Tibial nerve (tissue), 4 donors: Measurements from ENCODE around the gene FLOT1. TPM values are rescaled to one million over a fixed set of nuclear protein-coding genes. Genes with fewer than 3 reads are reported as not detected.

Experiments used
- DNase-seq, 2 donors: peaks; one replicate each; pipeline ENCODE4 v3.0.0-alpha.2; 2019; ENCODE audit warnings: low spot score in 2 of 2
- H3K27ac ChIP-seq, 4 donors: fragments of 200-600 bp; sonication (generic) in 3 of 4; one replicate each; pipeline ENCODE4 v1.5.1; 2017 to 2019; ENCODE audit warnings: mild to moderate bottlenecking in 1 of 4
- H3K27me3 ChIP-seq, 2 donors: fragments of 200-600 bp; sonication (generic) in 1 of 2; one replicate each; pipeline versions ENCODE4 v1.5.1 to v1.6.0; 2017 to 2019
- H3K36me3 ChIP-seq, 3 donors: fragments of 200-600 bp; sonication (generic); one replicate each; pipeline ENCODE4 v1.5.1; 2018 to 2019
- H3K4me1 ChIP-seq, 4 donors: fragments of 200-600 bp; sonication (generic) in 3 of 4; one replicate each; pipeline ENCODE4 v1.5.1; 2017 to 2019
- H3K4me3 ChIP-seq, 4 donors: fragments of 200-600 bp; sonication (generic) in 3 of 4; one replicate each; pipeline ENCODE4 v1.5.1; 2017 to 2019; ENCODE audit warnings: mild to moderate bottlenecking in 1 of 4, moderate library complexity in 1 of 4
- H3K9me3 ChIP-seq, 4 donors: fragments of 200-600 bp; sonication (generic) in 3 of 4; one replicate each; pipeline ENCODE4 v1.5.1; 2017 to 2019
- CTCF ChIP-seq, 5 experiments: fragments of 200-600 bp in 3 of 5; fragments of 450-650 bp in 2 of 5; sonication (generic) in 3 of 5; IDR thresholded peaks; one replicate each; pipeline ENCODE4 v1.5.1; 2016 to 2019; ENCODE audit warnings: antibody characterized with exemption in 5 of 5, mild to moderate bottlenecking in 3 of 5, moderate library complexity in 2 of 5
- EP300 ChIP-seq, 2 donors: sonication (generic); formaldehyde crosslinking; IDR thresholded peaks; one replicate each; pipeline ENCODE4 v1.6.1; 2017; ENCODE audit warnings: antibody characterized with exemption in 2 of 2, mild to moderate bottlenecking in 1 of 2
- POLR2A ChIP-seq, 2 donors: fragments of 450-650 bp; IDR thresholded peaks; one replicate each; pipeline ENCODE4 v1.6.1; 2017; ENCODE audit warnings: antibody characterized with exemption in 2 of 2, mild to moderate bottlenecking in 2 of 2, moderate library complexity in 2 of 2
- WGBS, 2 donors: methylation state at CpG; one replicate each; pipeline ENCODE4 v1.1.5; 2018; 5-methylcytosine and 5-hydroxymethylcytosine counted together
- total RNA-seq, 4 donors: library from RNA; depleted of rRNA; stranded (reverse); fragments of >200 nt; gene quantifications; one replicate each; pipeline ENCODE4 v1.1.0, GENCODE V29; 2016

FLOT1 gene
- total RNA-seq, 4 donors from 2014 or later = 83.1 to 157 (median 94.6) TPM

DNA sequence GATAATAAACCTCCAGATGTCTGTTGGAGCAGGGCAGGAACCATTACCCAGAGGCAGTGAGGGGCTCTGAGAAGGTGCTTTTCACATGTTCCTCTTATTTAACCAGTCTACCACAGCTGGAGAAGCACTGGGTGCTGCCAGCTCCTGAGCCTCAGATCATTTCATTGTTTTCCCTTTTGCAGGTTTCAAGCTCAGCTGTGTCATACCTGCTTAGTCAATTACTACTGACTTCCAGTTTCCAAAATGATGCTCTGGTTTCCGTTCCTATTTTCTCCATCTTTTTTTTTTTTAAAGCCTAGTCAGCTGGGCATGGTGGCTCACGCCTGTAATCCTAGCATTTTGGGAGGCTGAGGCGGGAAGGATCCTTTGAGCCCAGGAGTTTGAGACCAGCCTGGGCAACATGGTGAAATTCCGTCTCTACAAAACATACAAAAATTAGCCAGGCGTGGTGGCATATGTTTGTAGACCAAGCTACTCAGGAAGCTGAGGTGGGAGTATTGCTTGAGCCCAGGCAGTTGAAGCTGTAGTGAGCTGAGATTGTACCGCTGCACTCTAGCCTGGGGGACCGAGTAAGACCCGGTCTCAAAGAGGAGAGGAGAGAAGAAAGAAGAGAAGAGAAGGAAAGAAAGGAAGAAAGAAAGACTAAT is 6.7 kb downstream of the FLOT1 start:
- TF ChIP-seq POLR2A (IDR thresholded peaks at IDR 0.05) (no peak), EP300 (IDR thresholded peaks at IDR 0.05) (no peak), CTCF (IDR thresholded peaks at IDR 0.05) (no peak)
- Histone ChIP-seq H3K4me3 (no peak overlapping the region), H3K4me1 (peaks cover 0 to 43% (median 3%) of the 10 kb centered on the region in 4 donors), H3K27ac (no peak overlapping the region), H3K36me3 (peaks cover 2 to 94% (median 12%) of the 10 kb centered on the region in 3 donors), H3K9me3 (no peaks in the 10 kb centered on the region), H3K27me3 (no peaks in the 10 kb centered on the region)
- DNase-seq = no peak
- 85 to 90% methylated on average over 8 of the region's 8 CpGs for WGBS, 2 donors

- Histone ChIP-seq H3K4me3 (no peak overlapping the region), H3K9me3 (no peaks in the 10 kb centered on the region), H3K4me1 (peaks cover 0 to 27% (median 0%) of the 10 kb centered on the region in 4 donors), H3K27ac (no peak overlapping the region), H3K36me3 (peaks cover 0 to 96% (median 2%) of the 10 kb centered on the region in 3 donors), H3K27me3 (no peaks in the 10 kb centered on the region)
- 89 to 92% methylated on average over 12 of the region's 12 CpGs for WGBS, 2 donors
- TF ChIP-seq CTCF (IDR thresholded peaks at IDR 0.05) (no peak), EP300 (IDR thresholded peaks at IDR 0.05) (no peak), POLR2A (IDR thresholded peaks at IDR 0.05) (no peak)
- no peak for DNase-seq
These were observed 10.1 kb downstream of the FLOT1 start for GRCh38 chr6:30732237-30732943.

DNA sequence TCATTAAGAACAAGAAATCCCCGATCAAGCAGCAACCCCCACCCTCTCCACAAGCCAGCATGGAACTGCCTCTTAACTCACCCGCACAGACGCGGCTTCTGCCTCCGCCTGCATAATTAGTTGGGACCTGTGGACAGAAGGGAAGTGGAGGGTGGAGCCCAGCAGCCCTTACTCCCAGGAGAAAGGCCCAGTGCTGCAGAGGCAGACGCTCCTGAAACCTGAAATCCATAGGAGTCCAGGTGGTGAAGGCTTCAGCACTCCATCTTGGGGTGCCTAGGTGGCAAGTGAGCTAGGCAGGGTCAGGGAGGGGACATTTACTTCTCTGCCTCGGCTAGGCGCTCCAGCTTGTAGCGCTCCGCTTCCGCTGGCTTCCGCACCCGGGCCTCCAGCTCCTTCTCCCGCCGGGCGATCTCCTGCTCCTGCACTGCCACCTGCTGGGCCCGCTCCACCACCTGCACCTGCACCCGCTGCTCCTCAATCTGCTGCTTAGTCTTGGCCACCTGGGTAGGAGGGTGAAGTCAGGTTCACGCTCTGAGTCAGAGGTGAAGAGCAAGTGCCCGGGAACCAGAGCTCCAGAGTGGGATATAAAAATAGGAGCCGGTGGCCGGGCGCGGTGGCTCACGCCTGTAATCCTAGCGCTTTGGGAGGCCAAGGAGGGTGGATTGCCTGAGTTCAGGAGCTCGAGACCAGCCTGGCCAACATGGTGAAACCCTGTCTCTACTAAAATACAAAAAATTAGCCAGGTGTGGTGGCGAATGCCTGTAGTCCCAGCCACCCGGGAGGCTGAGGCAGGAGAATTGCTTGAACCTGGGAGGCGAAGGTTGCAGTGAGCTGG is 11.7 kb downstream of the FLOT1 start:
- no peak overlapping the region for H3K4me3 ChIP-seq

GRCh38 chr6:30727920-30728553 is 14.4 kb downstream of the FLOT1 start:
- TF ChIP-seq CTCF (IDR thresholded peaks at IDR 0.05) = no peak
- no peak for TF ChIP-seq EP300 (IDR thresholded peaks at IDR 0.05)
- no peak for TF ChIP-seq POLR2A (IDR thresholded peaks at IDR 0.05)
- Histone ChIP-seq H3K4me1 (peaks cover 0 to 52% (median 3%) of the 10 kb centered on the region in 4 donors), H3K36me3 (peaks cover 0 to 99% (median 18%) of the 10 kb centered on the region in 3 donors), H3K4me3 (no peak overlapping the region), H3K27me3 (no peaks in the 10 kb centered on the region), H3K27ac (peak overlapping the region in 2 of 4 donors; percentile 28 to 33), H3K9me3 (no peaks in the 10 kb centered on the region)
- DNase-seq = no peak
- WGBS, 2 donors = 48 to 52% methylated on average over 7 of the region's 7 CpGs

More for the DNA sequence above, 11.7 kb downstream of the FLOT1 start:
- WGBS, 2 donors = 48 to 61% methylated on average over 20 to 30 of the region's 30 CpGs
- TF ChIP-seq CTCF (IDR thresholded peaks at IDR 0.05) (peak; percentile 41 to 77 (median 65)), EP300 (IDR thresholded peaks at IDR 0.05) (no peak)
- Histone ChIP-seq H3K27ac (peak overlapping the region in 3 of 4 donors; percentile 11 to 43 (median 34)), H3K36me3 (peaks cover 0 to 95% (median 2%) of the 10 kb centered on the region in 3 donors), H3K27me3 (no peaks in the 10 kb centered on the region), H3K9me3 (no peaks in the 10 kb centered on the region), H3K4me1 (peaks cover 0 to 33% (median 0%) of the 10 kb centered on the region in 4 donors)
- DNase-seq = peak; percentile 31 to 41
